ENCODE measurements around the gene TMEM79. TPM values are rescaled to one million over a fixed set of nuclear protein-coding genes. Genes with fewer than 3 reads are reported as not detected.

Gene TMEM79
- total RNA-seq, result 10 to 100 TPM; 10.2 to 10.5 TPM

- H3K9me3 Mint-ChIP-seq (ENCODE audit: low read depth), result no peaks in the 10 kb centered on the region
- POLR2A ChIA-PET, result interaction anchor here (0.6 kb wide), 1 partner anchor 1845 kb away, joined by 3 read pairs; no protein-coding TSS in a partner anchor
- H3K27ac Mint-ChIP-seq, result peak within 1 kb of the TSS; percentile 92
- DNase-seq (no peak), ATAC-seq (no peak)
- H3K36me3 Mint-ChIP-seq (ENCODE audit: low read depth), result peaks cover 21% of the 10 kb centered on the region
- no peaks in the 10 kb centered on the region for H3K27me3 Mint-ChIP-seq
- intact Hi-C loops (cut with DNase I, micrococcal nuclease), result loop anchor here in 1 of 2 experiments (5.0 kb wide), 2 partner anchors 57 to 92 kb away; partner anchors contain the start of gene SLC25A44
- H3K4me1 Mint-ChIP-seq, result peaks cover 29% of the 10 kb centered on the region
- peak within 1 kb of the TSS; percentile 96 for H3K4me3 Mint-ChIP-seq
- CTCF ChIA-PET, result interaction anchor here (0.9 to 2.0 kb wide), 5 partner anchors 27 to 218 kb away, joined by 3 to 6 read pairs (median 5); no protein-coding TSS in a partner anchor
Observed at GRCh38 chr1:156284112-156284511, at the start of gene TMEM79. TMEM79 (plus strand) TSS chr1:156284325; CDS start chr1:156285227, 902 bp downstream.

GRCh38 chr1:156236164-156236563 is 48.0 kb upstream of the TMEM79 start:
- Mint-ChIP-seq H3K4me3 (no peak overlapping the region), H3K4me1 (peaks cover 4% of the 10 kb centered on the region), H3K36me3 (ENCODE audit: low read depth) (peaks cover 39% of the 10 kb centered on the region), H3K9me3 (ENCODE audit: low read depth) (no peaks in the 10 kb centered on the region), H3K27me3 (no peaks in the 10 kb centered on the region), H3K27ac (no peak overlapping the region)
- ATAC-seq (no peak), DNase-seq (no peak)
- intact Hi-C loops (cut with DNase I, micrococcal nuclease), result no loop called here
- ChIA-PET POLR2A (interaction anchor here (0.5 kb wide), 1 partner anchor 331 kb away, joined by 3 read pairs; no protein-coding TSS in a partner anchor), CTCF (no interaction called here)

GRCh38 chr1:156238248-156238647 is 45.9 kb upstream of the TMEM79 start:
- Mint-ChIP-seq H3K36me3 (ENCODE audit: low read depth) (peaks cover 36% of the 10 kb centered on the region), H3K4me1 (peaks cover 4% of the 10 kb centered on the region), H3K9me3 (ENCODE audit: low read depth) (no peaks in the 10 kb centered on the region), H3K27ac (no peak overlapping the region), H3K4me3 (no peak overlapping the region), H3K27me3 (no peaks in the 10 kb centered on the region)
- DNase-seq, result no peak
- ChIA-PET CTCF (interaction anchor here (0.5 to 1.0 kb wide), 3 partner anchors 9 to 101 kb away, joined by 3 read pairs; no protein-coding TSS in a partner anchor), POLR2A (interaction anchor here (0.5 to 1.2 kb wide), 2 partner anchors 10 to 13 kb away, joined by 3 read pairs; partner anchors contain the start of gene PAQR6)
- ATAC-seq, result peak; percentile 11
- intact Hi-C loops (cut with DNase I, micrococcal nuclease), result no loop called here

- H3K27ac Mint-ChIP-seq, result no peak overlapping the region
- H3K4me1 Mint-ChIP-seq, result peaks cover 14% of the 10 kb centered on the region
- peaks cover 4% of the 10 kb centered on the region for H3K27me3 Mint-ChIP-seq
- no peak overlapping the region for H3K4me3 Mint-ChIP-seq
- no peak for ATAC-seq
- no peak for DNase-seq
- intact Hi-C loops (cut with DNase I, micrococcal nuclease), result no loop called here
- H3K9me3 Mint-ChIP-seq (ENCODE audit: low read depth), result no peaks in the 10 kb centered on the region
- peaks cover 29% of the 10 kb centered on the region for H3K36me3 Mint-ChIP-seq (ENCODE audit: low read depth)
- ChIA-PET POLR2A (interaction anchor here (0.9 kb wide), 1 partner anchor 135 kb away, joined by 4 read pairs; no protein-coding TSS in a partner anchor), CTCF (no interaction called here)
Observed at GRCh38 chr1:156241311-156241811, 42.8 kb upstream of the TMEM79 start.

GRCh38 chr1:156241926-156242325 is 42.2 kb upstream of the TMEM79 start, which contains the start of gene BGLAP:
BGLAP (plus strand) TSS chr1:156242184; CDS start chr1:156242232, 48 bp downstream.
- ATAC-seq, result no peak
- peaks cover 28% of the 10 kb centered on the region for H3K36me3 Mint-ChIP-seq (ENCODE audit: low read depth)
- H3K4me1 Mint-ChIP-seq, result peaks cover 14% of the 10 kb centered on the region
- DNase-seq, result no peak
- ChIA-PET CTCF (no interaction called here), POLR2A (interaction anchor here (0.9 to 1.5 kb wide), 2 partner anchors 96 to 136 kb away, joined by 3 to 4 read pairs; no protein-coding TSS in a partner anchor)
- H3K9me3 Mint-ChIP-seq (ENCODE audit: low read depth), result no peaks in the 10 kb centered on the region
- no peak within 1 kb of the TSS for H3K4me3 Mint-ChIP-seq
- intact Hi-C loops (cut with DNase I, micrococcal nuclease), result loop anchor here in 1 of 2 experiments (2.0 kb wide), 1 partner anchor 19 kb away; no protein-coding TSS in a partner anchor
- H3K27ac Mint-ChIP-seq, result no peak within 1 kb of the TSS
- H3K27me3 Mint-ChIP-seq, result peaks cover 4% of the 10 kb centered on the region

GRCh38 chr1:156242738-156243137 is 41.4 kb upstream of the TMEM79 start:
- ATAC-seq (no peak), DNase-seq (no peak)
- peaks cover 4% of the 10 kb centered on the region for H3K27me3 Mint-ChIP-seq
- ChIA-PET POLR2A (interaction anchor here (1.5 kb wide), 1 partner anchor 97 kb away, joined by 3 read pairs; no protein-coding TSS in a partner anchor), CTCF (interaction anchor here (1.2 kb wide), 1 partner anchor 18 kb away, joined by 4 read pairs; no protein-coding TSS in a partner anchor)
- intact Hi-C loops (cut with DNase I, micrococcal nuclease), result loop anchor here in 1 of 2 experiments (2.0 kb wide), 1 partner anchor 18 kb away; no protein-coding TSS in a partner anchor
- H3K4me1 Mint-ChIP-seq, result peaks cover 14% of the 10 kb centered on the region
- H3K36me3 Mint-ChIP-seq (ENCODE audit: low read depth), result peaks cover 23% of the 10 kb centered on the region
- no peak overlapping the region for H3K4me3 Mint-ChIP-seq
- no peaks in the 10 kb centered on the region for H3K9me3 Mint-ChIP-seq (ENCODE audit: low read depth)
- H3K27ac Mint-ChIP-seq, result no peak overlapping the region

- peaks cover 11% of the 10 kb centered on the region for H3K4me1 Mint-ChIP-seq
- no peak for DNase-seq
- intact Hi-C loops (cut with DNase I, micrococcal nuclease), result no loop called here
- ChIA-PET CTCF (interaction anchor here (1.5 kb wide), 1 partner anchor 102 kb away, joined by 6 read pairs; no protein-coding TSS in a partner anchor), POLR2A (no interaction called here)
- peaks cover 4% of the 10 kb centered on the region for H3K27me3 Mint-ChIP-seq
- no peaks in the 10 kb centered on the region for H3K9me3 Mint-ChIP-seq (ENCODE audit: low read depth)
- no peak overlapping the region for H3K4me3 Mint-ChIP-seq
- H3K36me3 Mint-ChIP-seq (ENCODE audit: low read depth), result peaks cover 14% of the 10 kb centered on the region
- no peak overlapping the region for H3K27ac Mint-ChIP-seq
- no peak for ATAC-seq
Observed at GRCh38 chr1:156244126-156244525, 40.0 kb upstream of the TMEM79 start.

- CTCF ChIA-PET, result interaction anchor here (1.1 to 1.5 kb wide), 2 partner anchors 103 to 113 kb away, joined by 4 to 6 read pairs; no protein-coding TSS in a partner anchor
- peaks cover 4% of the 10 kb centered on the region for H3K27me3 Mint-ChIP-seq
- peaks cover 12% of the 10 kb centered on the region for H3K36me3 Mint-ChIP-seq (ENCODE audit: low read depth)
- POLR2A ChIA-PET, result no interaction called here
- H3K4me3 Mint-ChIP-seq, result peak overlapping the region; percentile 59
- H3K27ac Mint-ChIP-seq, result no peak overlapping the region
- no peak for ATAC-seq
- DNase-seq, result no peak
- intact Hi-C loops (cut with DNase I, micrococcal nuclease), result no loop called here
- H3K4me1 Mint-ChIP-seq, result peaks cover 11% of the 10 kb centered on the region
- no peaks in the 10 kb centered on the region for H3K9me3 Mint-ChIP-seq (ENCODE audit: low read depth)
Observed at GRCh38 chr1:156244712-156245111, 39.4 kb upstream of the TMEM79 start.

- CTCF ChIA-PET, result interaction anchor here (0.6 to 1.5 kb wide), 5 partner anchors 21 to 117 kb away, joined by 3 to 6 read pairs (median 4); no protein-coding TSS in a partner anchor
- H3K36me3 Mint-ChIP-seq (ENCODE audit: low read depth), result peaks cover 12% of the 10 kb centered on the region
- DNase-seq (peak; percentile 64), ATAC-seq (peak; percentile 55)
- POLR2A ChIA-PET, result interaction anchor here (0.6 to 1.2 kb wide), 4 partner anchors 19 to 161 kb away, joined by 3 to 4 read pairs (median 3); no protein-coding TSS in a partner anchor
- peak overlapping the region; percentile 59 for H3K4me3 Mint-ChIP-seq
- peaks cover 4% of the 10 kb centered on the region for H3K27me3 Mint-ChIP-seq
- peaks cover 11% of the 10 kb centered on the region for H3K4me1 Mint-ChIP-seq
- peak overlapping the region; percentile 25 for H3K27ac Mint-ChIP-seq
- no peaks in the 10 kb centered on the region for H3K9me3 Mint-ChIP-seq (ENCODE audit: low read depth)
- intact Hi-C loops (cut with DNase I, micrococcal nuclease), result no loop called here
Observed at GRCh38 chr1:156245451-156246232, 38.5 kb upstream of the TMEM79 start.

GRCh38 chr1:156246241-156246780 is 37.8 kb upstream of the TMEM79 start:
- CTCF ChIA-PET, result interaction anchor here (0.6 to 1.3 kb wide), 3 partner anchors 21 to 118 kb away, joined by 3 to 4 read pairs (median 4); no protein-coding TSS in a partner anchor
- Mint-ChIP-seq H3K9me3 (ENCODE audit: low read depth) (no peaks in the 10 kb centered on the region), H3K4me1 (peaks cover 11% of the 10 kb centered on the region), H3K4me3 (no peak overlapping the region), H3K27ac (peak overlapping the region; percentile 25), H3K36me3 (ENCODE audit: low read depth) (peaks cover 9% of the 10 kb centered on the region), H3K27me3 (peaks cover 4% of the 10 kb centered on the region)
- no peak for ATAC-seq
- POLR2A ChIA-PET, result interaction anchor here (0.6 to 1.2 kb wide), 5 partner anchors 20 to 162 kb away, joined by 3 to 4 read pairs (median 3); no protein-coding TSS in a partner anchor
- intact Hi-C loops (cut with DNase I, micrococcal nuclease), result no loop called here
- DNase-seq, result no peak
